HCT116 (cell line): ENCODE results near the gene CGB5. TPM values are rescaled to one million over a fixed set of nuclear protein-coding genes. Genes with fewer than 3 reads are reported as not detected.

Experiments used
- ATAC-seq: fragments of 200-7000 bp; cut with Tn5 transposase; 2 replicates; pipeline ENCODE4 v1.9.1; 2020; ENCODE audit warnings: mild to moderate bottlenecking, moderate library complexity
- BruUV-seq: library from RNA; stranded (reverse); fragments of 400-500 nt; replicated peaks from 2 replicates; lab custom pipeline; 2021; lab: Mats Ljungman, UMichigan
- CTCF ChIA-PET: fragments of 300-600 bp; sonication (Branson Sonifier 250); formaldehyde crosslinking; loops from one replicate; lab custom pipeline; 2021; ENCODE audit warnings: antibody characterized with exemption; lab: Charles Lee
- POLR2A ChIA-PET: fragments of 300-600, 350-600 bp; sonication (Branson Sonifier 250); formaldehyde crosslinking; loops from one replicate; lab custom pipeline; 2021; ENCODE audit warnings: antibody characterized with exemption; lab: Charles Lee
- RAD21 ChIA-PET, 2 experiments: fragments of 300-600 bp; sonication (Branson Sonifier 250); formaldehyde crosslinking; loops; one replicate each; lab custom pipeline; 2023; ENCODE audit warnings: low total read pairs in 2 of 2; ENCODE audit not compliant: uncharacterized antibody in 2 of 2, unreplicated experiment in 2 of 2, low non-redundant PET in 1 of 2; lab: Charles Lee
- DNase-seq: peaks from one replicate; pipeline ENCODE4 v3.0.0-alpha.2; 2010; ENCODE audit warnings: low read depth, low spot score
- H2AFZ ChIP-seq: fragments of 200-600 bp; shearing (Covaris generic), sonication (generic); 2 replicates; pipeline ENCODE4 v1.6.1; 2017; ENCODE audit warnings: low read depth, mixed run types, mixed read lengths, antibody characterized with exemption, low read length; ENCODE audit not compliant: poor library complexity, severe bottlenecking
- H3K27ac ChIP-seq: 2 replicates; pipeline ENCODE4 v1.5.1; 2012; ENCODE audit warnings: low read depth, low read length
- H3K27me3 ChIP-seq: fragments of 200-600 bp; sonication (generic); 2 replicates; pipeline ENCODE4 v1.6.1; 2016; ENCODE audit warnings: mixed run types, low read length, mixed read lengths; ENCODE audit not compliant: insufficient read depth
- H3K36me3 ChIP-seq, 2 experiments: fragments of 200-500 bp in 1 of 2; fragments of 200-600 bp in 1 of 2; sonication (Bioruptor generic) in 1 of 2; sonication (generic) in 1 of 2; 2 replicates each; pipeline versions ENCODE4 v1.5.1 to v1.6.1; 2014 to 2016; ENCODE audit warnings: low read length in 2 of 2, inconsistent platforms in 1 of 2, mixed read lengths in 1 of 2, mixed run types in 1 of 2; ENCODE audit not compliant: insufficient read depth in 2 of 2, control insufficient read depth in 1 of 2
- H3K4me1 ChIP-seq, 2 experiments: fragments of 200-600 bp in 1 of 2; sonication (generic) in 1 of 2; 2 replicates each; pipeline versions ENCODE4 v1.5.1 to v1.6.1; 2012 to 2017; ENCODE audit warnings: low read length in 2 of 2, inconsistent platforms in 1 of 2, mild to moderate bottlenecking in 1 of 2, mixed read lengths in 1 of 2, mixed run types in 1 of 2, moderate library complexity in 1 of 2; ENCODE audit not compliant: insufficient read depth in 2 of 2, control insufficient read depth in 1 of 2
- H3K4me2 ChIP-seq: fragments of 200-600 bp; sonication (generic); 2 replicates; pipeline ENCODE4 v1.6.1; 2017; ENCODE audit warnings: mixed run types, low read length, mixed read lengths
- H3K4me3 ChIP-seq, 2 experiments: fragments of 200-600 bp in 1 of 2; sonication (generic) in 1 of 2; replicated peaks in 1 of 2; 2 replicates each; pipeline ENCODE4 v1.5.1; 2011 to 2016; ENCODE audit warnings: low read length in 2 of 2, control low read depth in 1 of 2, low read depth in 1 of 2, mild to moderate bottlenecking in 1 of 2, mixed read lengths in 1 of 2, mixed run types in 1 of 2
- H3K79me2 ChIP-seq: fragments of 200-600 bp; sonication (generic); 2 replicates; pipeline ENCODE4 v1.6.1; 2017; ENCODE audit warnings: mild to moderate bottlenecking, mixed run types, low read length, moderate library complexity, mixed read lengths; ENCODE audit not compliant: insufficient read depth
- H3K9ac ChIP-seq: fragments of 200-600 bp; sonication (generic); 2 replicates; pipeline ENCODE4 v1.6.1; 2016; ENCODE audit warnings: low read length, mixed read lengths
- H3K9me2 ChIP-seq: fragments of 200-600 bp; sonication (generic), shearing (Covaris generic); 2 replicates; pipeline ENCODE4 v1.6.1; 2017; ENCODE audit warnings: mixed run types, mild to moderate bottlenecking, moderate library complexity; ENCODE audit not compliant: insufficient read depth
- H3K9me3 ChIP-seq, 2 experiments: fragments of 200-500 bp in 1 of 2; fragments of 200-600 bp in 1 of 2; sonication (Bioruptor generic) in 1 of 2; sonication (generic) in 1 of 2; 2 replicates each; pipeline ENCODE4 v1.6.1; 2014 to 2017; ENCODE audit warnings: low read length in 2 of 2, mixed read lengths in 2 of 2, inconsistent platforms in 1 of 2, low read depth in 1 of 2, mild to moderate bottlenecking in 1 of 2, mixed run types in 1 of 2, moderate library complexity in 1 of 2; ENCODE audit not compliant: control insufficient read depth in 1 of 2, insufficient read depth in 1 of 2
- H4K20me1 ChIP-seq: fragments of 200-600 bp; sonication (generic), shearing (Covaris generic); 2 replicates; pipeline ENCODE4 v1.6.1; 2017; ENCODE audit warnings: mixed run types, mild to moderate bottlenecking, moderate library complexity; ENCODE audit not compliant: insufficient read depth
- CEBPB ChIP-seq: IDR thresholded peaks from 2 replicates; pipeline ENCODE4 v1.6.1; 2012; ENCODE audit warnings: low read depth
- CTCF ChIP-seq, 3 experiments: fragments of 200-600 bp in 1 of 3; sonication (generic) in 1 of 3; IDR thresholded peaks in 2 of 3; conservative IDR thresholded peaks in 1 of 3; 2 replicates each; pipeline ENCODE4 v1.5.1; 2012 to 2017; ENCODE audit warnings: low read depth in 2 of 3, low read length in 2 of 3, antibody characterized with exemption in 1 of 3, borderline replicate concordance in 1 of 3, control low read depth in 1 of 3, mild to moderate bottlenecking in 1 of 3, mixed read lengths in 1 of 3, mixed run types in 1 of 3, moderate library complexity in 1 of 3; ENCODE audit not compliant: insufficient read depth in 1 of 3
- ELF1 ChIP-seq: IDR thresholded peaks from 2 replicates; pipeline ENCODE4 v1.6.1; 2012; ENCODE audit warnings: low read depth, borderline replicate concordance
- MAX ChIP-seq: IDR thresholded peaks from 2 replicates; pipeline ENCODE4 v1.6.1; 2012
- POLR2A ChIP-seq: IDR thresholded peaks from 2 replicates; pipeline ENCODE4 v1.7.0; 2011; ENCODE audit warnings: borderline replicate concordance; ENCODE audit not compliant: insufficient read depth, insufficient read length; ENCODE audit errors: extremely low read depth
- POLR2AphosphoS5 ChIP-seq: IDR thresholded peaks from 2 replicates; pipeline ENCODE4 v1.6.1; 2011; ENCODE audit warnings: mild to moderate bottlenecking, low read depth, low read length, moderate library complexity
- RAD21 ChIP-seq: IDR thresholded peaks from 2 replicates; pipeline ENCODE4 v1.6.1; 2012; ENCODE audit warnings: low read depth, mild to moderate bottlenecking
- SP1 ChIP-seq: IDR thresholded peaks from 2 replicates; pipeline ENCODE4 v1.6.1; 2012; ENCODE audit warnings: low read depth
- intact Hi-C: fragments of 100-400 bp; cut with micrococcal nuclease; formaldehyde crosslinking; loops from 2 replicates; pipeline ENCODE4 v1.10.0; 2022
- total RNA-seq: library from RNA; stranded (reverse); gene quantifications from one replicate; pipeline ENCODE4 v1.2.1, GENCODE V29; 2021; ENCODE audit not compliant: unreplicated experiment
- TF ChIP-seq, protein P1 (sequence below): IDR thresholded peaks from 2 replicates; pipeline ENCODE4 v1.6.1; 2011; ENCODE audit warnings: mild to moderate bottlenecking, low read length, moderate library complexity; ENCODE audit not compliant: insufficient replicate concordance; ENCODE audit errors: extremely low read depth
- TF ChIP-seq, protein P2 (sequence below): IDR thresholded peaks from 2 replicates; pipeline ENCODE4 v1.6.1; 2012

Gene CGB5
- total RNA-seq, 1 experiment from 2014 or later = not detected

DNA sequence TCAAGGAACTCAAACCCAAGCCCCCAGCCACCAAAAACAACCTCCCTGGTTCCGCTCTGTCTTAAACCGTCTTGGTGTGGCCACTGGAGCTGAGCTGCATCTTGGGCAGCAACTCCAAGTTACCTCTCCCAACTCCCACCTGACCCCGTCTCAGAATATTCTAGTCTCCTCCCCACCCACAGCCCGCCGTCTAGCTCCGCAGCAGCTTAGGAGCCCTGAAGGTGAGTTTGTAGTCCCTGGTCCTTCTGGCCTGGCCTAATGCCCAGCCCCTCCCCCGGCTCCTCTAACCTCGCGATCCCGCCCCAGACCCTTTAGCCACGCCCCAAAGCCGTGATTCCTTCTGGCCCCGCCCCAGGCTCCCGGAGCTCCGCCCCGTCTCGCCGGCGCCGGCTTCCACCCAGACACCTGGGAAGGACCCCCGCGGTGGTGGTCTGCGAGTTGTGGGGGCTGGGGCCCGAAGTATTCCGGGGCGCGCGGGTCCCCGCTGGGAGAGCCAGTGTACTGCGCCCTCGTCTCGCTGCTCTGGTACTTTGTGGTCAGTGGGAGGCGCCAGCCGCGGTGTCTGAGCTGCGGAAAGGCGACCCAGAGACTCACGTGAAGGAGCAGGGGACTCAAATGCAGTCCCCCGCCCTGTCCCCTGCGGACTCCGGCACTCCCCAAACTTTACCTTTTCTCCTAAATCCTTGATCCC is 24.3 kb upstream of the CGB5 start:
- no peaks in the 10 kb centered on the region for H3K27me3 ChIP-seq
- POLR2A ChIA-PET = interaction anchor here (0.6 to 2.3 kb wide), 7 partner anchors 15 to 147 kb away, joined by 3 to 11 read pairs (median 3); partner anchors contain the start of genes CGB7, GYS1, PPP1R15A and RUVBL2
- H4K20me1 ChIP-seq = no peaks in the 10 kb centered on the region
- TF ChIP-seq CTCF (IDR thresholded peaks at IDR 0.05 in 2 of 3, conservative IDR thresholded peaks at IDR 0.05 in 1 of 3; ENCODE audit: borderline replicate concordance in 1 of 3, insufficient read depth in 1 of 3, low read depth in 2 of 3, low read length in 2 of 3) = 0 out of 6 replicates have a peak, but pooled peaks of 1 of the 3 experiments have one; percentile 9
- peak; percentile 76 for TF ChIP-seq POLR2AphosphoS5
- no peak for TF ChIP-seq POLR2A
- no peak for TF ChIP-seq SP1
- H3K36me3 ChIP-seq = peaks cover 5 to 7% of the 10 kb centered on the region in 2 experiments; a peak in 1 of 4 replicates
- peak; percentile 64 for ATAC-seq
- DNase-seq = peak; percentile 58
- H3K9me3 ChIP-seq = no peaks in the 10 kb centered on the region
- peaks cover 31 to 55% of the 10 kb centered on the region in 2 experiments for H3K4me1 ChIP-seq
- peak overlapping the region; percentile 95 for H3K4me2 ChIP-seq
- H3K27ac ChIP-seq = peak overlapping the region; percentile 95
- TSS peak; percentile 22 for BruUV-seq
- peak overlapping the region; percentile 77 for H3K9ac ChIP-seq
- RAD21 ChIA-PET = interaction anchor here in 1 of 2 experiments (0.6 kb wide), 1 partner anchor 33 kb away, joined by 4 read pairs; no protein-coding TSS in a partner anchor
- no peaks in the 10 kb centered on the region for H3K9me2 ChIP-seq
- peak overlapping the region; percentile 53 to 60 for H3K4me3 ChIP-seq
- H2AFZ ChIP-seq = no peak overlapping the region
- intact Hi-C loops = no loop called here
- H3K79me2 ChIP-seq = no peaks in the 10 kb centered on the region
- CTCF ChIA-PET = interaction anchor here (1.0 to 4.3 kb wide), 9 partner anchors 12 to 231 kb away, joined by 3 to 44 read pairs (median 6); partner anchors contain the start of genes CGB2, CGB7, GYS1 and RUVBL2

DNA sequence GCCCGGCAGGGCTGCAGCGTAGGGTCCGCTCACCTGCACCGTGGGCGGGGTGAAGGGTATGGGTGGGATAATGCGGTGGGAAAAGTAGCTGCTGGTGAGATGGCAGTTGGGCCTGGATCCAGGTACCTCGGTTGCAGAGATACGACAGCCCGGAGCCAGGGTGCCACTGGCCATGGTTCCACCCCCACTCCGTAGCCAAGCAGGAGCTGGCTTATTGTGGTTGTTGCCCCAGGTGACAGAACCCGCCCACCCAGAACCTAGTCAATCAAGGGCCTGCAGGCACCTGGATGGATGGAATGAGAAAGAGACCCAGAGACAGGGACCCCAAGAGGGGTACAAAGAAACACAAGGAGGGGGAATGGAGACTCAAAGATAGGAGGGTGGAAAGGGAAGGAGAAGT is 23.3 kb upstream of the CGB5 start:
- no peak overlapping the region for H3K27ac ChIP-seq
- no peaks in the 10 kb centered on the region for H3K9me2 ChIP-seq
- H3K36me3 ChIP-seq = peaks cover 0 to 5% of the 10 kb centered on the region in 2 experiments; a peak in 1 of 4 replicates
- H3K4me3 ChIP-seq = no peak overlapping the region
- CTCF ChIA-PET = interaction anchor here (0.9 to 4.3 kb wide), 6 partner anchors 11 to 205 kb away, joined by 3 to 44 read pairs (median 5); partner anchors contain the start of genes CGB2, GYS1 and RUVBL2
- H3K4me1 ChIP-seq = peaks cover 31 to 55% of the 10 kb centered on the region in 2 experiments
- POLR2A ChIA-PET = no interaction called here
- no peak overlapping the region; the same call in 1 of the 2 replicates for H3K9ac ChIP-seq
- RAD21 ChIA-PET = no interaction called here
- TF ChIP-seq SP1 = no peak
- TF ChIP-seq, protein P1, sequence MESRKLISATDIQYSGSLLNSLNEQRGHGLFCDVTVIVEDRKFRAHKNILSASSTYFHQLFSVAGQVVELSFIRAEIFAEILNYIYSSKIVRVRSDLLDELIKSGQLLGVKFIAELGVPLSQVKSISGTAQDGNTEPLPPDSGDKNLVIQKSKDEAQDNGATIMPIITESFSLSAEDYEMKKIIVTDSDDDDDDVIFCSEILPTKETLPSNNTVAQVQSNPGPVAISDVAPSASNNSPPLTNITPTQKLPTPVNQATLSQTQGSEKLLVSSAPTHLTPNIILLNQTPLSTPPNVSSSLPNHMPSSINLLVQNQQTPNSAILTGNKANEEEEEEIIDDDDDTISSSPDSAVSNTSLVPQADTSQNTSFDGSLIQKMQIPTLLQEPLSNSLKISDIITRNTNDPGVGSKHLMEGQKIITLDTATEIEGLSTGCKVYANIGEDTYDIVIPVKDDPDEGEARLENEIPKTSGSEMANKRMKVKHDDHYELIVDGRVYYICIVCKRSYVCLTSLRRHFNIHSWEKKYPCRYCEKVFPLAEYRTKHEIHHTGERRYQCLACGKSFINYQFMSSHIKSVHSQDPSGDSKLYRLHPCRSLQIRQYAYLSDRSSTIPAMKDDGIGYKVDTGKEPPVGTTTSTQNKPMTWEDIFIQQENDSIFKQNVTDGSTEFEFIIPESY = no peak
- TF ChIP-seq ELF1 = no peak
- TF ChIP-seq, protein P2, sequence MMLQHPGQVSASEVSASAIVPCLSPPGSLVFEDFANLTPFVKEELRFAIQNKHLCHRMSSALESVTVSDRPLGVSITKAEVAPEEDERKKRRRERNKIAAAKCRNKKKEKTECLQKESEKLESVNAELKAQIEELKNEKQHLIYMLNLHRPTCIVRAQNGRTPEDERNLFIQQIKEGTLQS = no peak
- no peak for TF ChIP-seq CEBPB
- no peak for TF ChIP-seq RAD21
- TF ChIP-seq MAX = no peak
- intact Hi-C loops = no loop called here
- no peak for DNase-seq
- no peaks in the 10 kb centered on the region for H3K9me3 ChIP-seq
- no peak overlapping the region for H2AFZ ChIP-seq
- no peaks in the 10 kb centered on the region for H4K20me1 ChIP-seq
- peak overlapping the region; percentile 95 for H3K4me2 ChIP-seq
- no peaks in the 10 kb centered on the region for H3K27me3 ChIP-seq
- BruUV-seq = no TSS peak
- no peak for ATAC-seq
- H3K79me2 ChIP-seq = no peaks in the 10 kb centered on the region
